GM21390 (cell line): Measurements from ENCODE around the gene LUZP2.

Source experiments
- ATAC-seq: cut with Tn5 transposase; IDR thresholded peaks from one replicate; pipeline ENCODE4 v1.9.1; 2021; ENCODE audit not compliant: unreplicated experiment

The LUZP2 gene

DNA sequence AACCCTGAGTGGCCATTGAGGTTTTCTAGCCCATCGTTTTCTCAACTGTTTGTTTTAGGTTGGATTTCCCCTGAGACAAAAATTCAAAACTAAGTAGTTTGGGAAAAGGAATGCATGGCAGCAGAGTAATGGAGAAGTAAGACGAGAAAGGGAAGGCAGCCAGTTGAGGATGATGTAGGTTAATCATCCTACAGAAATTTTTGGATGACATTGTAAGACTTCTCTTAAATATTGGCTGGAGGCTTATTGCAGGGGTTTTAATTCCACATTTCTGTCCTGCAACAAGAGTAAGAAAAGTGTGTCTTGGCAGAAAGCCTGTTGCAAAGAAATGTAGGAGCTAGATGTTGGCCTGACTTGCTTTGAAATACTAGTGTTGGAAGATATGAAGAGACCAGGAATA is 308.8 kb downstream of the LUZP2 start:
- ATAC-seq: no peak

DNA sequence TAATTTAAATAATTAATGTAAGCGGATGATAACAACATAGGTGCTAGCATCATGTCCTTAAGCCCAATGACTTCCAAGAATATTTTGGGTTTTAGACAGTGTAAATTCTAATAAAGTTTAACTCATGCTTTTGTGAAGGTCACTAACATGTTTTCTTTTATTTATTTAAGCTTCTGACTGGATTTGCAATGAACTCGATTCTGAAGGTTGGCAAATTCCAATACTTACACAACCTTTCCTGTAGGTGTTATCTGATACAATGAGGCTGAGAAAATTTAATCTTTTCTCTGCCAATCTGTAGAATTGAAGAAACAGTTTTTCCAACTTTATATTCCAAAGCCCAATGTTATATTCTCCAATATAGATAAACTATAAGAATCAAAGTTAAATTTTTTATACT is 311.3 kb downstream of the LUZP2 start:
- no peak for ATAC-seq

DNA sequence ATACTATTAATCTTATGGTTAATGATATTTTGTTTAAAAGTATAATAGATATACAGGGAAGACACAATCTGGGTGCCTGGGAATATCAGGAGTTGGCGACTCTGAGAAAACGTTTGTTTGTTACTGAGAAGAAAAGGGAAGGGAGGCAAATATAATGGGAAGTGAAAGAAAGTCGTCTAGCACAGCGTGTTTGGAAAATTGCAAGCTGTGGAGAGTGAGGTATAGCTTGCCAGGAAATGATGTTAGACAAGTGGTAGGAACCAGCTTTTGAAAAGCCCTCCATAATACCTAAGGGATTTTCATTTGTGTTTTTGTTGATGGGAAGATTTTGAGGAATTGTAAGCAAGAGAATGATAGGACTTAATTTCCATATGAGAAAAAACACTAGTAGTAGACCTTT is 322.2 kb downstream of the LUZP2 start:
- no peak for ATAC-seq

DNA sequence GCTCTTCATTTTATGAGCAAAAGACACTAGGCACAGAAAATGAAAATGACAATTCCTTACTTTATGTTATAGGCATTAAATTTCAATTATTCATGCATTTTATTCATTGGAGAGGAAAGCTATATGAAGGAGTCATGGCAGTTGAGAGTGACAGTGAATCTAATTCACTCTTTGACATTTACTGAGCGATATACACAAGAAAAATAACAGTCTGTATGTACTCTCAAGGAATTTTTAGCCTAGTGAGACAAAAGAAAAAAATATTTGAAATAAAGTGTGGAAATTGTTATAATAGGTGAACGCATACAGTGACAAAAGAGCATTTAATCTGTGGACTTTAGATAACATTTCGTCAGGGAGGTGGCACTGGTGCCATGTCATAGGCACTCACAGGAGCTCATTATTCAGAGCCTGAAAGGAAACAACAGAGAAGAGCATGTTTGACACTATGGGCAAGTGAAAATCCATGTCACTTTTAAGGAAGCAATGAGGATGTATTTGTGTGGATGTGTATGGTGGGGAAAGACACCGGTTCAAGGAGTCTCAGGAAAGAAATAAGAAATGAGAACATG is 323.1 kb downstream of the LUZP2 start:
- no peak for ATAC-seq

DNA sequence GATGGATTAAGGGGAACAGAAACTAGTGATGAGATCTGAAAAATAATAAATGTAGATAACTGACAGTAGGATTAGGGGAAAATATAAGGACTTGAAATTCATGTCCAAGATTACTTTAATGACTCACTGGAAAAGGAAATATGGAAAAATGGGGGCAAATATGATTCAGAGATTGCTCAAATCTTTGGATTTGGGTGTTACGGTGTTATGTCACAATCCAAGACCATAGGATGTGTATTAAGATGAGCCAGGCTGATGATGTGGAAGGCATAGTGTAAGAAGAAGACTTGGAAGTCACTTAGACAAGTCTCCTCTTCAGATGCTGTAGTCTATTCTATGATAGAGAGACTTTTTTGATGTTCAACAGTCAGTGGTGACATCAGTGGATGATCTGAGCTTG is 323.7 kb downstream of the LUZP2 start:
- ATAC-seq: no peak

DNA sequence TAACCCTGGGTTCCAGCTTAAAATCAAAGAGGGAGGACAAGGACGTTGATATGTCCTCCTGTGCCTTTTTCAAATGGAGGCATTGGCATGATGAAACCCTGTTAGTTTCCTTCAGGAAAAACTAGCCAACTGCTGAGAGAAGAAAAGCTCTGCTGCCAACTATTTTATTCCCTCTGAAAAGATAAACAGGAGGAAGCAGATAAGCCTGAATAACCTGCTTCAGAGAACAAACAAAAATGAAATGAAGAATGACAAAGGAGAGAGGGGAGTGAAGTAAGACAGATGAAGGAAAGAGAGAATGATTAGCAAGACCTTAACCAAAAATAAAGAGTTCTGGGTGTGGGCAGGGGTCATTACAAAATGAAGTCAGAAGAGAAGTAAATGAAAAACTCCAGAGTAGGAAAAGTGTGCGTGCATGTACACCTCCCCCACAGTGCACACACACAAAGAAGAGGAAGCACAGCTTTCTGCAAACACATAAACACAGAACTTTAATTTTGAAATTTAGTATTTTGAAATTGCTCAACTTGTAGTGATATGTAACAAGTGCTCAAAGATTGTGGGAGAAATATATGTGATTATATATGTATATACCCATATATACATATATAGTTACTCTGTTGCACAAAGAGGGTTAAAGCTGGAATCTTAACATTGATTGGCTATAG is 332.2 kb downstream of the LUZP2 start:
- no peak for ATAC-seq

DNA sequence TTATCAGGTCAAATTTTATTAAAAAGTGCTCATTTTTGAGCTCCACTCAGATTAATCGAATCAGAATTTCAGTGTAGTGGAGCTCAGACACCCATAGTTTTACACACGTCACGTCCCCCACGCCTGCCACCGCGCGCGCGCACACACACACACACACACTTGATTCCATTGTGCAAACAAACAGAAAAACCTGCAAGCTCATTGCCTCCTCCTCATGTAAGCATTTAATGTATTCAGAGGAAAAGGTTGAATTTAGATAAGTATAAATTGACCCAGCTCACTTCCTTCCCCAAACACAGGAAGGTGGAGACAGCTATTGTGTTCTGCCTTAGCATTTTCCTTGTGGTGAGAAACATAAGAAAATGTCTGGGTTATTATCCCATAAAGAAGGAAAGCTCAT is 336.7 kb downstream of the LUZP2 start:
- ATAC-seq: no peak

DNA sequence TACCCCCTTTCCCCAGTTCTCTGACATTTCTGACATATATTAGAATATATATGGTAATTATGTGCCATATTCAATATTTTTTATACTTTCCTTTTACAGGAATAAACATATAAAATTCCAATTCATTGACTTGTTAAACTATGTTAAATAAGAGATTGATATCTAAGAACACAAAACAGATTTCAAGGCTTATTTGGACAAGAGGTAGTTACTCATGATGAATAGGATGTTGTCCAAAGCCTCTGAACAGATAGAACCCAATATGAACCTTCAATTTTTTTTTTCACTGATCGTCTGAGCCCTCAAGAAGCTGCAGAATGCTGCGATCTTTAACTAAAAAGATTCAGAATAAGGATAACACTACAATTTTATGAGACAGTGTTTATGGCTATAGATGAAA is 340.3 kb downstream of the LUZP2 start:
- no peak for ATAC-seq

DNA sequence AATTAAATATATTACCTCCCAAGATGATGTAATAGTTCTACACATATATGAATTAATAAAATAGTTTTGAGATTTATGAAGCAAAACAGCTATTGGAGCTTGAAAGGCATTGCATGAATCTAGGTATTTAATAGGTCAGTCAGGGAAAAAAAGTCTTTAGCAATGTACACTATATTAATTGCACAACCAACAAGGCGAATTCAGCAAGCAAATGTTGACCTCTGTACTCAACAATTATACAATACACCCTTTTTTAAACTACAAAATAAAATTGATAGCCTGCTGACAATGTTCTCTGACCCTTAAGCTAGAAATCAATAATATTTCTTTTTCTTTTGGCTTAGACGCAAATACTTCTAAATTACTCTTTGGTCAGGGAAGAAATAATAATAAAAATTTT is 345.5 kb downstream of the LUZP2 start:
- no peak for ATAC-seq

DNA sequence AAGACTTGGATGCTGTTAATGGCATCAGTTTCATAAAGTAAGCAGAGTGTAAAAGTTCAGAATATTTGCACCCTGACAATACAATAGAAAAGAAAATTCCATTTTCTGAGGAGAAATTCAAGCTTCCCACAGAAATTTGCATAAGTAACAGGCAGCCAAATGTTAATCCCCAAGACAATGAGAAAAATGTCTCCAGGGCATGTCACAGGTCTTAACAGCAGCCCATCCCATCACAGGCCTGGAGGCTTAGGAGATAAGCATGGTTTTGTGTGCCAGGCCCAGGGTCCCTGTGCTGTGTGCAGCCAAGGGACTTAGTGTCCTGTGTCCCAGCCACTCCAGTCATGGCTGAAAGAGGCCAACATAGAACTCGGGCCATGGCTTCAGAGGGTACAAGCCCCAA is 347.6 kb downstream of the LUZP2 start:
- ATAC-seq: no peak

DNA sequence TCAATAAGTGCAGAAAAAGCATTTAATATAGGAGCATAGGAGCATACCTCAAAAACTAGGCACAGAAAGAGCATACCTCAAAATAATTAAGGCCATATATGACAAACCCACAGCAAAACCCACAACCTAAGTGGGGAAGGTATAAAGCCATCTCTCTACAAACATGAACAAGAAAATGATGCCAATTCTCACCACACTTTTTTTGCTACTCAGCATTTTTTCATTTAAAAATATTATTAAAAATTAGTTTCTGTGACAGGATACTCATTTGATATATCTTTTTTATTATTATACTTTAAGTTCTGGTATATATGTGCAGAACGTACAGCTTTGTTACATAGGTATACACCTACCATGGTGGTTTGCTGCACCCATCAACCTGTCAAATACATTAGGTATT is 352.0 kb downstream of the LUZP2 start:
- ATAC-seq: no peak

DNA sequence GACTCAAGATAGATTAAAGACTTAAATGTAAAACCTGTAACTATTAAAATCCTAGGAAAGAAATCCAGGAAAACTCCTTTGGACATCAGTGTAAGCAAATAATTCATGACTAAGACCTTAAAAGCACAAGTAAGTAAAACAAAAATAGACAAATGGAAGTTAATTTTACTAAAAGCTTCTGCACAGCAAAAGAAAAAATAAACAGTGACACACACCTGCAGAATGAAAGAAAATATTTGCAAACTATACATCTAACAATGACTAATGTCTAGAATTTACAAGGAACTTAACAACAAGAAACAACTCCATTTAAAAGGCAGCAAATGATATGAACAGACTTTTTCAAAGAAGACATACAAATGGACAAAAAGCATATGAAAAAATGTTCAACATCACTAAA is 359.1 kb downstream of the LUZP2 start:
- ATAC-seq: no peak

DNA sequence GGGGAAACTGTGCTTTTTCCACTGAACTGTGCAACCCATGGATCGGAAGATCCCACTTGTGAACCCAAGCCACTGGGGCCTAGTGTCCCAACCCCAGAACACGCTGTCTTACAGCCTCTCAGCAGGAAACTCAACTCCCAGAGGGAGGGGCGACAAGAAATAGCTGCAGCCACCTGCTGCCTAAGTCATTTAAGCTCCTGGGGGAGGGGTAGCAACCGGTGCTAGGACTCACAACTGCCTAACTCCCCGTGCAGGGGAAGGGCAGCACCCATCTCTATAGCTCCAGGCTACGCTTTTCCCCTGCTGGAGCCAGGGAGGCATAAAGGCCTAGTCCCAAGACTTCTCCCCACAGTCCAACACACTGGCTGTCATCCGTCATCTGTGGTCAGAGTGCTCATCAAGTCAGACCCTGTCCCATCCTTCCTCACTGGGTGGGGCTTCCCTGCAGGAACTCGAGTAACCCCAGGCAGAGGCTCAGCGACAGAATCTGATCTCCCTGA is 363.0 kb downstream of the LUZP2 start:
- no peak for ATAC-seq

DNA sequence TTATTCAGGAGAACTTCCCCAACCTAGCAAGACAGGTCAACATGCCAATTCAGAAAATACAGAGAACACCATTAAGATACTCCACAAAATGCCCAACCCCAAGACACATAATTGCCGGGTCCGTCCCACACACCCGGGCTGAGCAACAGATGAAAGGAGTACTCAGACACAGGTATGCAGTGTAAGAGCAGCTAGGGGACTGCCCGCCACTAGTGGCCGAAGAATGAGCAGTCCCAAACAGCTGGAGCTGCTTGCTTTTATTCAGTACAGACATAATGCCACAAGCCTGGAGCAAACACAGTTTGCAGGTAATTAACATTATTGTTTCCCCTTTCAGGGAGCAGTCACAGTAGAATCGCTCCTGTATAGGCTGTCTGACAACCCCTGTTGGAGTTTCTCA is 364.6 kb downstream of the LUZP2 start:
- ATAC-seq: no peak

DNA sequence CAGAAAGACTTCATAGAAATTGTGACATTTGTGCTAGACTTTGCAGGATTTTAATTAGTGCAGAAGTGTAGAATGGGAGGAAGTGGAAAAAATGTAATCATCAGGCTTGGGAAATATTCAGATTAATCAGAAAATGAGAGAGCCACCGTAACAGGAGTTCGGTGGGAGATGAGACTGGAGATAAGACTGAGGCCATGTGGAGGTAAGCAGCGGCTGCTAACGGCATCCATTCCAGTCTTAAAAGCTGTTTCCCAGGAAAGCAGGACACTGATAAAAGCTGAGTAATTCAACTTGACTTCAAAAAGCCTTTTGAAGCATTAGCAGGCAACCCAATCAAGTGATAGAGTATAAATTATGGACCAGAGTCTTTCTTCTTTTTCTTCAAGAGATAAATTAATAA is 369.9 kb downstream of the LUZP2 start:
- no peak for ATAC-seq

DNA sequence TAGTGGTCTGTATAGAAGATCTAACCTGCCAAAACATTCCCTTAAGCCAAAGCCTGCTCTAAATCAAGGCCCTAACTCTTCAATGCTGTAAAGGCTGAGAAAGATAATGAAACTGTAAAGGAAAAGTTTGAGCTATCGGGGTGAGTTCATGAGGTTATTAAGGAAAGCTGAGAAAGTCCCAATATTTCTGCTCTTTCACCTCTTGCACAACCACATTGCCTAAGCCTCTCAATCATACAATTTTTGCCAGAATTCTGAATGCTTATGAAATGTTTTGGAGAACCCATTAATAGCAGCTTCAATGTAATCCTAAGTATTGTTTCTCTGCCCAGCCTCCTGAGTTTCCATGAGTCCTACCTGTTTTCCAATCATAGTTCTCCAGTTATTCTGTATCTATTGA is 373.2 kb downstream of the LUZP2 start:
- no peak for ATAC-seq

DNA sequence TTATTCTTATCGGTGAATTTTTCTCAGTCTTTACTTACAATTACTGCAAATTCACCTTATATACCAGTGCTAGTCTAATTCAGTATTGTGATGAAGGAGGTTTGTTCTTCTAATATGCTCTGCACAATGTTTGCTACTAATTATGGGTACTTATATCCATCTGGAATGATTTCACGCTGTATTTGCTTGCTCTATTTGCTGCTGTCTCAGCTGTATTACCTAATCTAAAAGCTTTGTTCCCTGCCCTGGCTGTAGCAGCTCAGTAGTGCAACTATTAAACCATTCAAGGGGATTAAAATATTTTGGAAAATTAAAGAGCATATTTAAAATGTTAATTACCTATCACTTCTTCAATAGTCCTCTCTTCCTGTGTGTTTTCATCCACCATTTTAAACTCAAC is 375.3 kb downstream of the LUZP2 start:
- no peak for ATAC-seq

DNA sequence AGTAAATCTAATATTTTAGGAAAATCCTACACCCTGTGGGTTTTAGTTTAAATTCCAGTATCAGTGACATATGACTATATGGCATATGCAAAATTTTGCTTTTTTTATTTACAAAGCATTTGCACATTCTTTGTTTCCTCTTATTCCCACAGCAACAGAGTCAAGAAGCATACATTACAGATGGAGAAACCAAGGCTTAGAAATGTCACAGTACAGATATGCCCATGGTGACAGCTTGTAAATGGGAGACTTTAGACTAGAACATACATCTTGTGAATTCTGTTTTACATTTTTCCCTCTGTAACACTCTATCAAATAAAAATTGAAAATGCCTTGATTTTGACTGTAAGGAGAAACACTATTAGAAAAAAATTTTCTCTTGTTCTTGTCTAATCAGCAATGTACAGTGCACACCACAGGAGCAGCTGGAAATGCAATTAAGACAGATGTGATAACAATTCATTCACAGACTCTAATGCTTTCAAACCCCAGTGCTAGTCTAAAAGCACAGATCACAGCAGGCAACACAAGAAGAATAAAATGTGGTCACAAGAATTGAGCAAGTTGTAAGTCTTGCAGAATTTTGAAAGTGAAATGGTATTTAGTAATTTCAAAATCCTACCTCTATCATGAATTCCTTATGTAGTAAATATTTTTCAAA is 375.9 kb downstream of the LUZP2 start:
- no peak for ATAC-seq

DNA sequence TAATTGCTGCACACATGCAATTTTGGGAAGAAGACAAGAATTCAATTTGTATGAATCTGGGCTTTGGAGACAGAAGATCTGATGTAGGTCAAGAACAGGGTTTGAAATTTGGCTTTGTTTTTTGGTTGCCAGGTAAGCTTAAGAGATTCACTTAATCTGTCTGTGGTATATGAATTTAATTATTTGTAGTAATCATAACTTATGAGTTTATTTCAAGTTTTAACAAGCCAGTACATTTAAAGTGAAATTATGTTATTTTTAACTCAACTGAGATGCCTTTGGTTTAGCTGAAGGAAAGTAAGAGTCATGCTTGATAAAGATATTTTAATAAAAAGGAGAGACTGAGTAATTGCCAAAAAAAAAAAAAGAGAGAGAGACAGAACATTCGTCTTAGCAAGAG is 384.1 kb downstream of the LUZP2 start:
- ATAC-seq: no peak

DNA sequence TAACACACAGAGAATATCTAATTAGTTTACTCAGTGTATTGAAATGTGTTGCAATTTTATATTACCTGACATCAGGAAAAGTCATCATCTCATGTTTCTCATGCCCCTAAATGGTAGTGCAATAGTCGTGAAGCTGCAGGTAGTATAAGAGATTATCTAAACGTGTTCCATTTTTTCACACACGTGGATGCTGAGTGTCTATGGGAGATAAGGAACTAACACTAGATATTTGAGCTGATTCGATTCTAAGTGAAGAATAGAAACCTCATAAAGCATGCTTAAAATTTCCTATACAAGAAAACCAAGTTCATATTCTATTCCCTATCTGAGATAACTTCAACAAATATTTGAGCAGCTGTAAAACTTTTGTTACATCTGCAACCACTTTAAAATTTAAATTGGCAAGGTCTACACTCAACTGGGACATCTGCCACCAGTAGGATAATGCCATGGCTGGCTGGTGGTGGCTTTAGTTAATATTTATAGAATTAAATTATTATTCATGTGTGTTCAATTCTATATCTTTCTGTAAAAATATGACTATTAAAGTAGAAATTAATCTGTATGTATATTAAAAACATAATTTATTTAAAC is 388.8 kb downstream of the LUZP2 start:
- no peak for ATAC-seq

DNA sequence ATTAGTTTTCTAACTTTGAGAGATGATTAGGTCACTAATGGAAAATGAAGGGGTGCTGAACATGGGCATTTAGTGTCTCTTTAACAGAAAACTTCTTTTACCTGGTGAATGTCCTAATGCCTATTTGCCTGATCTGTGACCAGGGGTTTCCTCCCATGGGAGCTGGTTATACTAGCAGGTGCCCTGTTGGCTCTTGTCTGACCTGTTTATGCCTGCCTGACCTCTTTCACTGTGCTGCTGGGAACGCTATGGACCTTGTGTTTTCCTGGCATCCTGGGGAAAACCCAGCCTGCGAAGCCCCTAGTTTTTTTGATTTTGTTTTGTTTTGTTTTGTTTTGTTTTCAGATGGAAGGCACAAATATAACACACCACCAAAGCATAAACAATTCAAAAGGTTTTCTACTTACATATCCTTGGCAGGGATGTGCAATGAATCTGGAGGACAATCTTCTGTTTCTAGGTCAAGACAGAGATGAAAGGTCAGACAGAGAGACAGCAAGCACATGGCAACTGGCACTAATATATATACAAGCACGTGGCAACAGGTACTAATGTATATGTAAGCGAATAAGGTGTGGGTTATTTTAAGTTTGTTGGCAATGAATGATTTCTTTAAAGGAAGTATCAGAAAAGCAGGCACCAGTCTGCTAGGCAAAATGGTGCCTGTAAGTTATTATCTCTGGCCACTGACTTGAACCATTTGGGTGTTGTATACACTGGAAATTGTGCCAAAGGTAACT is 390.2 kb downstream of the LUZP2 start:
- no peak for ATAC-seq

DNA sequence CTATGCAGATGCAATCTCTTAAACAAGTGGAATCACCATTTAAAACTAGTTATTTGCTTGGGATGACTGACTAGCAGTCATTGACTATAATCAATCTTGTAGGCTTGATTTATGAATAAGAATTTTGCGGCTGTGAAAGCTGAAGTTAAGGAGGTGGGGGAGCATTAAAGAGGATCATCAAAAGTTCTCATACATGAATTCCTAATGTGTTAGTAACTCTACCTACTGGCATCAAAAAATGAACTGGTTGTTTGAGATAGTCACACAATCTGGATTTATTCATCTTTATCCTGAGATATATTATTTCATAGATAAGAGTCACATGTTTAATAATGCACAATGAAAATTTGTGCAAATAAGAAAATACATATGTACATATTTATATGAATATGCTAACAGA is 393.6 kb downstream of the LUZP2 start:
- no peak for ATAC-seq
